Duodenal mucosa (tissue), 2 donors: Measurements from ENCODE around the gene FLVCR1.

Source experiments
- H3K27ac ChIP-seq: one replicate; pipeline ENCODE4 v1.7.0; 2013; ENCODE audit warnings: low read depth, low read length
- H3K27me3 ChIP-seq, 2 donors: one replicate each; pipeline ENCODE4 v1.7.0; 2013; ENCODE audit warnings: low read length in 2 of 2, control low read depth in 1 of 2; ENCODE audit not compliant: insufficient read depth in 2 of 2, control insufficient read depth in 1 of 2
- H3K36me3 ChIP-seq, 2 donors: one replicate each; pipeline ENCODE4 v1.7.0; 2013; ENCODE audit warnings: low read length in 2 of 2, control low read depth in 1 of 2; ENCODE audit not compliant: insufficient read depth in 2 of 2, control insufficient read depth in 1 of 2
- H3K4me1 ChIP-seq, 2 donors: one replicate each; pipeline ENCODE4 v1.7.0; 2013; ENCODE audit warnings: low read length in 2 of 2, control low read depth in 1 of 2; ENCODE audit not compliant: insufficient read depth in 2 of 2, control insufficient read depth in 1 of 2
- H3K4me3 ChIP-seq, 2 donors: one replicate each; pipeline ENCODE4 v1.7.0; 2013; ENCODE audit warnings: low read length in 2 of 2, low read depth in 1 of 2
- H3K9ac ChIP-seq, 2 donors: one replicate each; pipeline ENCODE4 v1.7.0; 2013; ENCODE audit warnings: low read length in 2 of 2, low read depth in 1 of 2
- H3K9me3 ChIP-seq, 2 donors: one replicate each; pipeline ENCODE4 v1.7.0; 2013; ENCODE audit warnings: low read length in 2 of 2, control low read depth in 1 of 2; ENCODE audit not compliant: control insufficient read depth in 1 of 2

Gene FLVCR1

GRCh38 chr1:212941452-212941851, 83.4 kb downstream of the FLVCR1 start:
- no peaks in the 10 kb centered on the region for H3K9me3 ChIP-seq
- no peak overlapping the region for H3K9ac ChIP-seq
- no peaks in the 10 kb centered on the region for H3K27me3 ChIP-seq
- H3K27ac ChIP-seq: no peak overlapping the region
- no peaks in the 10 kb centered on the region for H3K36me3 ChIP-seq
- H3K4me1 ChIP-seq: no peaks in the 10 kb centered on the region
- H3K4me3 ChIP-seq: no peak overlapping the region

- Histone ChIP-seq H3K36me3 (no peaks in the 10 kb centered on the region), H3K9me3 (no peaks in the 10 kb centered on the region), H3K27me3 (no peaks in the 10 kb centered on the region), H3K27ac (no peak overlapping the region), H3K4me3 (no peak overlapping the region), H3K4me1 (no peaks in the 10 kb centered on the region), H3K9ac (no peak overlapping the region)
Measured at GRCh38 chr1:212942679-212943392, 84.8 kb downstream of the FLVCR1 start.

- Histone ChIP-seq H3K36me3 (no peaks in the 10 kb centered on the region), H3K9ac (no peak overlapping the region), H3K4me1 (no peaks in the 10 kb centered on the region), H3K4me3 (no peak overlapping the region), H3K27me3 (no peaks in the 10 kb centered on the region), H3K9me3 (no peaks in the 10 kb centered on the region), H3K27ac (no peak overlapping the region)
Measured at GRCh38 chr1:212943393-212943710, 85.3 kb downstream of the FLVCR1 start.

DNA sequence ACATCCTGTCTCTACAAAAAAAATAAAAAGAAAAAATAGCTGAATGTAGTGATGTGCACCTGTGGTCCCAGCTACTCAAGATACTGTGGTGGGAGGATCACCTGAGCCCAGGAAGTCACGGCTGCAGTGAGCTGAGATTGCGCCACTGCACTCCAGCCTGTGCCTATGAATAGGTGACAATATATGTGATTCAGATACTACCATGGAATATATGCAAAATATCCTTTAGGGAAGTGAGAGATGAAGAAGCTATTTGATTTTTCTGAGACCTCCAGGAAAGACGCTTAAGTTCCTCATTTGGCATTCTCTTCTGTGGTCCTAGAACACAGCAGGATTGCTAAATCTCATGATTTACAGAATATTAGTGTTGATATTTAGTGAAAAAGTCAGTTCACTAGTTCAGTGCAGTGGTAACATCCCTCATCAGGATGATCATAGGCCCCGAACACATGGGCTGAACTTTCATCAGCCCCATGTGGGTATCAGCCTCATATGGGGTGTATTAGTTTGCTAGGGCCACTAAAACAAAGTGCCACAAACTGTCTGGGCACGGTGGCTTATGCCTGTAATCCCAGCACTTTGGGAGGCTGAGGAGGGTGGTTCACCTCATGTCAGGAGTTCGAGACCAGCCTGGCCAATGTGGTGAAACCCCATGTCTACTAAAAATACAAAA, 86.3 kb downstream of the FLVCR1 start:
- no peaks in the 10 kb centered on the region for H3K36me3 ChIP-seq
- H3K9ac ChIP-seq: no peak overlapping the region
- peaks cover 0 to 2% of the 10 kb centered on the region in 2 donors for H3K27me3 ChIP-seq
- no peaks in the 10 kb centered on the region for H3K4me1 ChIP-seq
- H3K9me3 ChIP-seq: no peaks in the 10 kb centered on the region
- no peak overlapping the region for H3K27ac ChIP-seq
- no peak overlapping the region for H3K4me3 ChIP-seq

- no peak overlapping the region for H3K27ac ChIP-seq
- no peak overlapping the region for H3K4me3 ChIP-seq
- H3K9ac ChIP-seq: no peak overlapping the region
- H3K27me3 ChIP-seq: peaks cover under 1 to 9% of the 10 kb centered on the region in 2 donors
- no peaks in the 10 kb centered on the region for H3K4me1 ChIP-seq
- H3K36me3 ChIP-seq: no peaks in the 10 kb centered on the region
- H3K9me3 ChIP-seq: no peaks in the 10 kb centered on the region
Measured at GRCh38 chr1:212945056-212945455, 87.0 kb downstream of the FLVCR1 start.

- Histone ChIP-seq H3K27ac (no peak overlapping the region), H3K4me3 (no peak overlapping the region), H3K27me3 (peaks cover 3 to 11% of the 10 kb centered on the region in 2 donors), H3K9me3 (no peaks in the 10 kb centered on the region), H3K9ac (no peak overlapping the region), H3K36me3 (no peaks in the 10 kb centered on the region), H3K4me1 (peaks cover 0 to under 1% of the 10 kb centered on the region in 2 donors)
Measured at GRCh38 chr1:212945463-212946160, 87.5 kb downstream of the FLVCR1 start.

DNA sequence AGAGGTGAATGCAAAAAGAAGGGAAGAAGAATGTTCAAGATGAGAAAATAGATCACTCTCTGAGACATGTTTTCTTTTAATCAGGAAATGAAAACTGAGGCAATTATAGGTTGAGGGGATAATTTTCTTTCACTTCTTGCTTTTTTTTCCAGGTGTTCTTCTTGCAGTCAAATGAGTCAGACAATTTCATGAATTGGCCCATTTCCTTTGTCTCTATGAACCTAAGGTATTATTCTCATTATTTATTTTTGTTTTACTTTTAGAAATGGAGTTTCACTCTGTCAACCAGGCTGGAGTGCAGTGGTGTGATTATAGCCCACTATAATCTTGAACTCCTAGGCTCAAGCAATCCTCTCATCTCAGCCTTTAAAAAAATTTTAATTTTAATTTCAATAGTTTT, 88.8 kb downstream of the FLVCR1 start:
- no peak overlapping the region for H3K9ac ChIP-seq
- no peaks in the 10 kb centered on the region for H3K36me3 ChIP-seq
- H3K27me3 ChIP-seq: peaks cover 13 to 21% of the 10 kb centered on the region in 2 donors
- H3K9me3 ChIP-seq: no peaks in the 10 kb centered on the region
- H3K27ac ChIP-seq: no peak overlapping the region
- no peak overlapping the region for H3K4me3 ChIP-seq
- peaks cover 5 to 11% of the 10 kb centered on the region in 2 donors for H3K4me1 ChIP-seq
